Parietal lobe (tissue), 1 donor: Measurements from ENCODE around the gene FUCA1. TPM values are rescaled to one million over a fixed set of nuclear protein-coding genes. Genes with fewer than 3 reads are reported as not detected.

ENCODE experiments used
- total RNA-seq: library from RNA; depleted of rRNA; stranded (reverse); fragments of >200 nt; gene quantifications from one replicate; pipeline ENCODE4 v1.2.3, GENCODE V29; 2014

Gene FUCA1
- total RNA-seq = 14.7 TPM

GRCh38 chr1:23867895-23868556 is at the start of gene FUCA1:
FUCA1 (minus strand) TSS chr1:23868290; CDS start chr1:23868286, 4 bp downstream.

DNA sequence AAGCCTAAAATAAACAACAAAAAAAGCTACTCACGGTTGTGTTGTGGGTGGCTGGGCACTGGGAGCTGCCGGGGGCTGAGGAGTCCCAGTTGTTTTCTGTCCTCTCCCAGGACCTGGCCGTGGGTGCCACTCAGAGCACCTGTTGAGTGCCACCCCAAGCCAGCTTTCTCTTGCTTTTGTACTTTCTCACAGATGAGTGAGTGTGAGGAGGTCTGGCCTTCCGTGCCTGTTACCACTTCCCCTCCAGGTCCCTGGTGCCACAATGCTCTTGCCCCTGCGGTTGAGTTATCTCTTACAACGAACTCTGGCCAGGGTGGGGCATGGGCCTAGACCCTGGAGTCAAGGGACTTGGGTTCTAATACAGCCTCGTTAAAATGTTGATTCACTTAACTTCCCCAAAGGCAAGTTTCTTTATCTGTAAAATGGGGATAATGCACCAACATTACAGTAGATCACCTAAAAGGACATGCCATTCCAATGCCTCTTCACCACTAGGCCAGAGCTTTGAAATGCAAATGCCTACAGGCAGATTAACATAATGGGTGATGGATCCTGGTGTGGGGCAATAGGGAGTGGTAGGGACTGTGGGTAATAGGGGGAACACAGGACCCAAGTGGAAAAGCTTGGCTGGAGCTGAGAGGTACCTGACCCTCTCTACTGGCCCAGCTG is 45.3 kb upstream of the FUCA1 start, which contains the start of gene CNR2:
Gene CNR2, minus strand, starts transcription at position 151 of the 669 bp plus-strand sequence. CDS start 37,745 bp downstream, outside the sequence.

GRCh38 chr1:23825076-23825761 is 42.9 kb downstream of the FUCA1 start, which contains the start of gene HMGCL:
HMGCL (minus strand) TSS chr1:23825429; CDS start chr1:23825415, 14 bp downstream.

DNA sequence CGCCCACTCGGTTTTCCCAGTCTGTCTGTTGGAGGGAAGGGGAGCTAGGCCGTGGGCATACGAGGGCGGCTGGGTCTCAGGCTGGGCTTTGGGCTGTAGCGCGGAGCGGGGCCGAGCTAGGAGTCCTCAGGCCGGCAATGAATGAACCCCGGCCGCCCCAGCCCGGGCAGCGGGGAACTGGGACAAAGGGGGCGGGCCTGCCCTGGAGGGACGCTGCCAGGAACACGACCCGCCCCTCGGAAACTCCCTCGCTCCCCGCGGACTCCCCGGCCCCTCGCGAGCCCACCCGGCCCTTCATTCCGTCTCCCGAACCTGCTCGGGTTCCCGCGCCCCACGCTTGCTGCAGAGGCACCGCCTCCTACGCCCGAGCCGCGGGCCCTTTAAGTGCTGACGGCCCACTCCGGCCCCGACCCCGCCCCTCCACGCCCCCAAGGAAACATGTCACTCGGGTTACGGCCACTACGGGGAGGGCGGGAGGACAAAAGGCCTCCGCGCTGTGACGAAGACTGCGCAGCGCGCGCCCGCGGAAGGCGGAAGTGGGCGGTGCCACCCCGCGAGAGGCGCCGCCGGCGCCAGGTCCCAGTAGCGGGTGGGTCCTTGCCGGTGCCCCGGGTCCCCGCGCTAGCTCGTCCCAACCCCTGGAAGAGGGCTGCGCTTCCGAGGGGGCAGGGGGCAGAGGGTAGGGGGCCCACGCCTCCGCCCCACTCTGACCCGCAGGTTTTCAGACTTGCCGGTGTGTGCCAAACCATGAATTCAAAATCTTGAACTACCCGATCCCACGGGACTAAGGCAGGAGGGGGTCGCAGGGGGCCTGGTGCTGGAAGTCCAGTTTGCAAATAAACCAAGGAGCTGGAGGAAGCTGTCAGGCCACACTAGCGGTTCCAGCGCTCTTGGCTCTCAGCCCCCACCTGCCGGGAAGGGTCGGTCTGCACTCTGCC is 67.4 kb downstream of the FUCA1 start, which contains the start of gene GALE:
Gene GALE, minus strand, starts transcription at position 355 of the 938 bp plus-strand sequence. CDS start 1,747 bp downstream, outside the sequence.

Other genes with a start within 250 kb of the FUCA1 start
- 596 TPM for gene RPL11, start 176.5 kb downstream of the FUCA1 start, total RNA-seq
- gene ELOA, start 124.8 kb downstream of the FUCA1 start, total RNA-seq = 28.5 TPM
- 55.7 TPM for gene PITHD1, start 89.9 kb downstream of the FUCA1 start, total RNA-seq
- 27.2 TPM for gene LYPLA2, start 77.1 kb downstream of the FUCA1 start, total RNA-seq
- gene GALE, start 67.5 kb downstream of the FUCA1 start, total RNA-seq = 28.2 TPM
- 11.9 TPM for gene HMGCL, start 42.9 kb downstream of the FUCA1 start, total RNA-seq
- not detected for gene CNR2, start 45.1 kb upstream of the FUCA1 start, total RNA-seq
- 59.8 TPM for gene PNRC2, start 91.5 kb upstream of the FUCA1 start, total RNA-seq
- gene SRSF10, start 112.0 kb upstream of the FUCA1 start, total RNA-seq = 187 TPM
- gene MYOM3, start 243.8 kb upstream of the FUCA1 start, total RNA-seq = not detected